Activated B cell treated with CpG ODN at 0.5 μM for 24 hours (primary cell): ENCODE measurements around the gene SSR4. TPM values are rescaled to one million over a fixed set of nuclear protein-coding genes. Genes with fewer than 3 reads are reported as not detected.

Experiments used
- ATAC-seq: fragments of 200-7000 bp; cut with Tn5 transposase; one replicate; pipeline ENCODE4 v1.10.0; 2021; ENCODE audit warnings: low read depth, mild to moderate bottlenecking, moderate library complexity
- CTCF ChIA-PET: fragments of 350-600 bp; sonication (Branson Sonifier 250); formaldehyde crosslinking; loops from one replicate; lab custom pipeline; 2021; ENCODE audit warnings: antibody characterized with exemption; lab: Charles Lee
- POLR2A ChIA-PET: fragments of 350-600 bp; sonication (Branson Sonifier 250); formaldehyde crosslinking; loops from one replicate; lab custom pipeline; 2021; ENCODE audit warnings: antibody characterized with exemption; lab: Charles Lee
- DNase-seq: peaks from one replicate; pipeline ENCODE4 v3.0.0; 2022
- H3K27ac Mint-ChIP-seq: one replicate; pipeline ENCODE4 v1.8.0; 2020; ENCODE audit warnings: mixed read lengths
- H3K27me3 Mint-ChIP-seq: one replicate; pipeline ENCODE4 v1.8.0; 2021; ENCODE audit warnings: mixed read lengths
- H3K36me3 Mint-ChIP-seq: one replicate; pipeline ENCODE4 v1.8.0; 2021; ENCODE audit warnings: low read depth, mixed read lengths
- H3K4me1 Mint-ChIP-seq: one replicate; pipeline ENCODE4 v1.8.0; 2021; ENCODE audit warnings: mixed read lengths
- H3K4me3 Mint-ChIP-seq: one replicate; pipeline ENCODE4 v1.8.0; 2020; ENCODE audit warnings: mild to moderate bottlenecking, mixed read lengths
- H3K9me3 Mint-ChIP-seq: one replicate; pipeline ENCODE4 v1.8.0; 2020; ENCODE audit warnings: mixed read lengths
- CTCF ChIP-seq: fragments of 200-600 bp; IDR thresholded peaks from one replicate; pipeline ENCODE4 v1.8.0; 2022; ENCODE audit warnings: antibody characterized with exemption, mild to moderate bottlenecking
- intact Hi-C: fragments of 100-400 bp; cut with micrococcal nuclease; formaldehyde crosslinking; loops from one replicate; pipeline ENCODE4 v1.15.1; 2024
- total RNA-seq: library from RNA; stranded (reverse); gene quantifications from 2 replicates; pipeline ENCODE4 v1.2.3, GENCODE V29; 2022

SSR4 gene
- total RNA-seq, 1 donor from 2014 or later = 160 TPM

- POLR2A ChIA-PET = no interaction called here
- CTCF ChIA-PET = no interaction called here
- Mint-ChIP-seq H3K27ac (no peak overlapping the region), H3K27me3 (peaks cover 3% of the 10 kb centered on the region), H3K36me3 (no peaks in the 10 kb centered on the region), H3K4me3 (no peak overlapping the region), H3K9me3 (no peaks in the 10 kb centered on the region), H3K4me1 (peaks cover 4% of the 10 kb centered on the region)
- no peak for TF ChIP-seq CTCF
- intact Hi-C loops = no loop called here
- ATAC-seq = no peak
- no peak for DNase-seq
Measured at GRCh38 chrX:153776120-153776599, 18.3 kb upstream of the SSR4 start.

- Mint-ChIP-seq H3K36me3 (no peaks in the 10 kb centered on the region), H3K4me3 (no peak overlapping the region), H3K27me3 (peaks cover 3% of the 10 kb centered on the region), H3K4me1 (peaks cover 4% of the 10 kb centered on the region), H3K9me3 (no peaks in the 10 kb centered on the region), H3K27ac (no peak overlapping the region)
- no peak for TF ChIP-seq CTCF
- CTCF ChIA-PET = no interaction called here
- DNase-seq = no peak
- intact Hi-C loops = no loop called here
- ATAC-seq = no peak
- POLR2A ChIA-PET = no interaction called here
Measured at GRCh38 chrX:153776611-153777045, 17.8 kb upstream of the SSR4 start.

GRCh38 chrX:153777261-153778090 is 17.0 kb upstream of the SSR4 start:
- ATAC-seq (no peak), DNase-seq (no peak)
- ChIA-PET CTCF (no interaction called here), POLR2A (no interaction called here)
- intact Hi-C loops = no loop called here
- Mint-ChIP-seq H3K27ac (no peak overlapping the region), H3K36me3 (no peaks in the 10 kb centered on the region), H3K27me3 (peaks cover 3% of the 10 kb centered on the region), H3K9me3 (no peaks in the 10 kb centered on the region), H3K4me1 (peaks cover 4% of the 10 kb centered on the region), H3K4me3 (no peak overlapping the region)
- TF ChIP-seq CTCF = no peak

- Mint-ChIP-seq H3K27ac (no peak overlapping the region), H3K27me3 (peaks cover 3% of the 10 kb centered on the region), H3K36me3 (no peaks in the 10 kb centered on the region), H3K4me3 (no peak overlapping the region), H3K9me3 (no peaks in the 10 kb centered on the region), H3K4me1 (peaks cover 4% of the 10 kb centered on the region)
- intact Hi-C loops = no loop called here
- POLR2A ChIA-PET = no interaction called here
- CTCF ChIA-PET = interaction anchor here (1.2 kb wide), 1 partner anchor 147 kb away, joined by 3 read pairs; no protein-coding TSS in a partner anchor
- no peak for TF ChIP-seq CTCF
- ATAC-seq (no peak), DNase-seq (no peak)
Measured at GRCh38 chrX:153778181-153778580, 16.3 kb upstream of the SSR4 start.

GRCh38 chrX:153778684-153779101 is 15.8 kb upstream of the SSR4 start:
- intact Hi-C loops = no loop called here
- TF ChIP-seq CTCF = no peak
- peaks cover 4% of the 10 kb centered on the region for H3K4me1 Mint-ChIP-seq
- peaks cover 3% of the 10 kb centered on the region for H3K27me3 Mint-ChIP-seq
- DNase-seq (no peak), ATAC-seq (no peak)
- H3K9me3 Mint-ChIP-seq = no peaks in the 10 kb centered on the region
- POLR2A ChIA-PET = no interaction called here
- no peak overlapping the region for H3K4me3 Mint-ChIP-seq
- H3K36me3 Mint-ChIP-seq = no peaks in the 10 kb centered on the region
- CTCF ChIA-PET = interaction anchor here (1.2 kb wide), 1 partner anchor 147 kb away, joined by 3 read pairs; no protein-coding TSS in a partner anchor
- H3K27ac Mint-ChIP-seq = no peak overlapping the region
